Caco-2 (cell line): ENCODE data around the gene ADCK2. TPM values are rescaled to one million over a fixed set of nuclear protein-coding genes. Genes with fewer than 3 reads are reported as not detected.

Experiments
- BruUV-seq: library from RNA; stranded (reverse); fragments of 400-500 nt; replicated peaks from 2 replicates; lab custom pipeline; 2021; lab: Mats Ljungman, UMichigan
- CTCF ChIA-PET: fragments of 300-600 bp; sonication (Branson Sonifier 250); formaldehyde crosslinking; loops from one replicate; lab custom pipeline; 2022; ENCODE audit warnings: antibody characterized with exemption; lab: Charles Lee
- POLR2A ChIA-PET: fragments of 300-600 bp; sonication (Branson Sonifier 250); formaldehyde crosslinking; loops from one replicate; lab custom pipeline; 2022; ENCODE audit warnings: antibody characterized with exemption; lab: Charles Lee
- DNase-seq, 2 experiments: peaks; one replicate each; pipeline versions ENCODE4 v3.0.0 to v3.0.0-alpha.2; 2020 to 2022
- H3K27me3 ChIP-seq: replicated peaks from 2 replicates; pipeline ENCODE4 v1.6.0; 2011; ENCODE audit warnings: low read length; ENCODE audit not compliant: control insufficient read depth, insufficient read depth
- H3K36me3 ChIP-seq: 2 replicates; pipeline ENCODE4 v1.5.1; 2011; ENCODE audit warnings: low read length; ENCODE audit not compliant: control insufficient read depth, insufficient read depth
- H3K4me1 ChIP-seq: fragments of 250-450 bp; sonication (Bioruptor Pico); 2 replicates; pipeline ENCODE4 v1.5.1; 2020; ENCODE audit warnings: mild to moderate bottlenecking
- H3K4me3 ChIP-seq: 2 replicates; pipeline ENCODE4 v1.5.1; 2011; ENCODE audit warnings: low read depth, mild to moderate bottlenecking, control low read depth, low read length
- H3K9me3 ChIP-seq: fragments of 250-450 bp; sonication (Bioruptor Pico); 2 replicates; pipeline ENCODE4 v1.5.1; 2020; ENCODE audit warnings: mild to moderate bottlenecking, moderate library complexity
- H3K27ac Mint-ChIP-seq: one replicate; pipeline ENCODE4 v1.8.0; 2022; ENCODE audit warnings: mixed read lengths; ENCODE audit not compliant: unreplicated experiment
- H3K27me3 Mint-ChIP-seq: one replicate; pipeline ENCODE4 v1.8.0; 2022; ENCODE audit warnings: mixed read lengths; ENCODE audit not compliant: insufficient read depth, unreplicated experiment
- H3K36me3 Mint-ChIP-seq: one replicate; pipeline ENCODE4 v1.8.0; 2022; ENCODE audit warnings: mild to moderate bottlenecking, mixed read lengths; ENCODE audit not compliant: insufficient read depth, unreplicated experiment
- H3K4me1 Mint-ChIP-seq: one replicate; pipeline ENCODE4 v1.8.0; 2022; ENCODE audit warnings: low read depth, mixed read lengths; ENCODE audit not compliant: unreplicated experiment
- H3K4me3 Mint-ChIP-seq: one replicate; pipeline ENCODE4 v1.8.0; 2022; ENCODE audit warnings: mild to moderate bottlenecking, moderate library complexity, mixed read lengths; ENCODE audit not compliant: unreplicated experiment
- H3K9me3 Mint-ChIP-seq: one replicate; pipeline ENCODE4 v1.8.0; 2022; ENCODE audit warnings: mixed read lengths; ENCODE audit not compliant: unreplicated experiment
- CTCF ChIP-seq, 2 experiments: fragments of 200-600 bp in 1 of 2; IDR thresholded peaks; 1 replicate in 1 of 2; 2 replicates in 1 of 2; pipeline versions ENCODE4 v1.5.1 to v1.8.0; 2011 to 2022; ENCODE audit warnings: antibody characterized with exemption in 1 of 2, control low read depth in 1 of 2, inconsistent platforms in 1 of 2, low read depth in 1 of 2, low read length in 1 of 2, mild to moderate bottlenecking in 1 of 2, moderate library complexity in 1 of 2; ENCODE audit not compliant: insufficient read depth in 1 of 2, severe bottlenecking in 1 of 2, unreplicated experiment in 1 of 2
- intact Hi-C: fragments of 100-400 bp; cut with micrococcal nuclease; formaldehyde crosslinking; loops from one replicate; pipeline ENCODE4 v1.10.0; 2022; ENCODE audit not compliant: unreplicated experiment
- total RNA-seq: library from RNA; stranded (reverse); gene quantifications from 2 replicates; pipeline ENCODE4 v1.2.3, GENCODE V29; 2022

ADCK2 gene
- total RNA-seq, 1 experiment from 2014 or later = 17.7 TPM

- Histone ChIP-seq H3K36me3 (no peaks in the 10 kb centered on the region), H3K9me3 (no peaks in the 10 kb centered on the region), H3K4me3 (no peak overlapping the region), H3K4me1 (peaks cover 6% of the 10 kb centered on the region; the same call in 1 of the 2 replicates), H3K27me3 (no peaks in the 10 kb centered on the region)
- ChIA-PET CTCF (no interaction called here), POLR2A (no interaction called here)
- Mint-ChIP-seq H3K9me3 (no peaks in the 10 kb centered on the region), H3K27ac (no peak overlapping the region), H3K4me3 (no peak overlapping the region), H3K27me3 (no peaks in the 10 kb centered on the region), H3K36me3 (no peaks in the 10 kb centered on the region), H3K4me1 (no peaks in the 10 kb centered on the region)
- DNase-seq = no peak
- TF ChIP-seq CTCF (IDR thresholded peaks at IDR 0.05; ENCODE audit: insufficient read depth in 1 of 2, low read depth in 1 of 2, low read length in 1 of 2, severe bottlenecking in 1 of 2, unreplicated experiment in 1 of 2) = no peak
- intact Hi-C loops = no loop called here
- no TSS peak for BruUV-seq
These were observed 41.7 kb upstream of the ADCK2 start for GRCh38 chr7:140631021-140631420.

GRCh38 chr7:140631602-140632001 is 41.1 kb upstream of the ADCK2 start:
- no peaks in the 10 kb centered on the region for H3K27me3 ChIP-seq
- peaks cover under 1% of the 10 kb centered on the region; the same call in 1 of the 2 replicates for H3K4me1 ChIP-seq
- Mint-ChIP-seq H3K4me3 (no peak overlapping the region), H3K27me3 (no peaks in the 10 kb centered on the region), H3K9me3 (no peaks in the 10 kb centered on the region), H3K36me3 (no peaks in the 10 kb centered on the region), H3K27ac (no peak overlapping the region), H3K4me1 (no peaks in the 10 kb centered on the region)
- no peaks in the 10 kb centered on the region for H3K9me3 ChIP-seq
- intact Hi-C loops = no loop called here
- no TSS peak for BruUV-seq
- no peak for TF ChIP-seq CTCF (IDR thresholded peaks at IDR 0.05; ENCODE audit: insufficient read depth in 1 of 2, low read depth in 1 of 2, low read length in 1 of 2, severe bottlenecking in 1 of 2, unreplicated experiment in 1 of 2)
- POLR2A ChIA-PET = no interaction called here
- no peak for DNase-seq
- CTCF ChIA-PET = no interaction called here
- H3K4me3 ChIP-seq = no peak overlapping the region
- no peaks in the 10 kb centered on the region for H3K36me3 ChIP-seq

GRCh38 chr7:140635345-140635744 is 37.4 kb upstream of the ADCK2 start:
- no peak for DNase-seq
- BruUV-seq = no TSS peak
- intact Hi-C loops = no loop called here
- H3K4me3 ChIP-seq = no peak overlapping the region
- Mint-ChIP-seq H3K4me1 (peaks cover 11% of the 10 kb centered on the region), H3K36me3 (no peaks in the 10 kb centered on the region), H3K4me3 (no peak overlapping the region), H3K27me3 (peaks cover 11% of the 10 kb centered on the region), H3K27ac (no peak overlapping the region), H3K9me3 (no peaks in the 10 kb centered on the region)
- ChIA-PET CTCF (no interaction called here), POLR2A (no interaction called here)
- TF ChIP-seq CTCF (IDR thresholded peaks at IDR 0.05; ENCODE audit: insufficient read depth in 1 of 2, low read depth in 1 of 2, low read length in 1 of 2, severe bottlenecking in 1 of 2, unreplicated experiment in 1 of 2) = no peak
- peaks cover 8% of the 10 kb centered on the region for H3K4me1 ChIP-seq
- no peaks in the 10 kb centered on the region for H3K36me3 ChIP-seq
- H3K27me3 ChIP-seq = no peaks in the 10 kb centered on the region
- no peaks in the 10 kb centered on the region for H3K9me3 ChIP-seq
